HEK293 (cell line): ENCODE measurements around the gene ZNF107.

Experiments
- CTCF ChIA-PET: fragments of 350-600 bp; formaldehyde crosslinking; extraction: SDS; loops from one replicate; lab custom pipeline; 2021; ENCODE audit warnings: antibody characterized with exemption; lab: Yijun Ruan, JAX
- POLR2A ChIA-PET: fragments of 300-600 bp; formaldehyde crosslinking; extraction: SDS; loops from one replicate; lab custom pipeline; 2020; ENCODE audit warnings: antibody characterized with exemption, inconsistent platforms; lab: Yijun Ruan, JAX
- H3K27ac ChIP-seq: fragments of 200-500 bp; sonication (Bioruptor generic); 2 replicates; pipeline ENCODE4 v1.5.1; 2014; ENCODE audit warnings: low read depth, low read length, control low read depth, inconsistent platforms; ENCODE audit errors: extremely low read depth
- H3K36me3 ChIP-seq, 2 experiments: fragments of 200-500 bp in 1 of 2; sonication (Bioruptor generic) in 1 of 2; 1 replicate in 1 of 2; 2 replicates in 1 of 2; pipeline ENCODE4 v1.5.1; 2014 to 2017; ENCODE audit warnings: inconsistent platforms in 2 of 2, low read length in 2 of 2; ENCODE audit not compliant: control insufficient read depth in 2 of 2, insufficient read depth in 1 of 2
- H3K4me1 ChIP-seq: fragments of 200-500 bp; sonication (Bioruptor generic); 2 replicates; pipeline ENCODE4 v1.5.1; 2014; ENCODE audit warnings: mild to moderate bottlenecking, low read length, inconsistent platforms; ENCODE audit not compliant: control insufficient read depth, insufficient read depth
- H3K4me3 ChIP-seq: 2 replicates; pipeline ENCODE4 v1.5.1; 2011; ENCODE audit warnings: low read depth, mild to moderate bottlenecking, control low read depth, low read length, moderate library complexity
- H3K9me3 ChIP-seq: fragments of 200-500 bp; sonication (Bioruptor generic); 2 replicates; pipeline ENCODE4 v1.5.1; 2014; ENCODE audit warnings: low read depth, low read length, inconsistent platforms; ENCODE audit not compliant: control insufficient read depth, insufficient read depth
- BCL11B ChIP-seq: fragments of 450-650 bp; formaldehyde crosslinking; IDR thresholded peaks from 2 replicates; pipeline ENCODE4 v1.5.1; 2016; ENCODE audit warnings: low read depth, missing biosample characterization, missing genetic modification characterization
- GFI1B ChIP-seq: fragments of 450-650 bp; formaldehyde crosslinking; IDR thresholded peaks from 2 replicates; pipeline ENCODE4 v1.5.1; 2016; ENCODE audit warnings: missing biosample characterization, missing genetic modification characterization
- MYNN ChIP-seq: fragments of 450-650 bp; formaldehyde crosslinking; IDR thresholded peaks from 2 replicates; pipeline ENCODE4 v1.5.1; 2016; ENCODE audit warnings: missing biosample characterization, missing genetic modification characterization, borderline replicate concordance
- MZF1 ChIP-seq: fragments of 450-650 bp; formaldehyde crosslinking; IDR thresholded peaks from 2 replicates; pipeline ENCODE4 v1.5.1; 2017; ENCODE audit warnings: missing biosample characterization, missing genetic modification characterization, borderline replicate concordance
- REST ChIP-seq: fragments of 450-650 bp; formaldehyde crosslinking; IDR thresholded peaks from 2 replicates; pipeline ENCODE4 v1.5.1; 2016; ENCODE audit warnings: missing biosample characterization, missing genetic modification characterization
- SCRT2 ChIP-seq: fragments of 450-650 bp; formaldehyde crosslinking; IDR thresholded peaks from 2 replicates; pipeline ENCODE4 v1.5.1; 2016; ENCODE audit warnings: missing biosample characterization, missing genetic modification characterization
- WT1 ChIP-seq: fragments of 450-650 bp; formaldehyde crosslinking; IDR thresholded peaks from 2 replicates; pipeline ENCODE4 v1.5.1; 2016; ENCODE audit warnings: missing biosample characterization, missing genetic modification characterization
- ZNF23 ChIP-seq: fragments of 450-650 bp; formaldehyde crosslinking; IDR thresholded peaks from 2 replicates; pipeline ENCODE4 v1.5.1; 2016; ENCODE audit warnings: missing biosample characterization, missing genetic modification characterization, borderline replicate concordance
- ZNF24 ChIP-seq: fragments of 450-650 bp; formaldehyde crosslinking; IDR thresholded peaks from 2 replicates; pipeline ENCODE4 v1.5.1; 2016; ENCODE audit warnings: missing biosample characterization, missing genetic modification characterization
- ZNF248 ChIP-seq: fragments of 450-650 bp; formaldehyde crosslinking; IDR thresholded peaks from 2 replicates; pipeline ENCODE4 v1.5.1; 2017; ENCODE audit warnings: missing biosample characterization, missing genetic modification characterization
- ZNF324 ChIP-seq: fragments of 450-650 bp; formaldehyde crosslinking; IDR thresholded peaks from 2 replicates; pipeline ENCODE4 v1.5.1; 2016; ENCODE audit warnings: missing biosample characterization, missing genetic modification characterization
- ZNF350 ChIP-seq: fragments of 450-650 bp; formaldehyde crosslinking; IDR thresholded peaks from 2 replicates; pipeline ENCODE4 v1.5.0; 2017; ENCODE audit warnings: missing biosample characterization, mild to moderate bottlenecking, missing genetic modification characterization
- ZNF366 ChIP-seq: fragments of 450-650 bp; formaldehyde crosslinking; conservative IDR thresholded peaks from 2 replicates; pipeline ENCODE4 v1.5.1; 2016; ENCODE audit warnings: missing biosample characterization, missing genetic modification characterization
- ZNF529 ChIP-seq: fragments of 450-650 bp; formaldehyde crosslinking; IDR thresholded peaks from 2 replicates; pipeline ENCODE4 v1.5.1; 2017; ENCODE audit warnings: missing genetic modification characterization, missing biosample characterization; ENCODE audit not compliant: insufficient replicate concordance
- ZNF654 ChIP-seq: fragments of 450-650 bp; formaldehyde crosslinking; IDR thresholded peaks from 2 replicates; pipeline ENCODE4 v1.5.1; 2016; ENCODE audit warnings: low read depth, missing biosample characterization, missing genetic modification characterization
- ZSCAN30 ChIP-seq: fragments of 450-650 bp; IDR thresholded peaks from 2 replicates; pipeline ENCODE4 v1.5.1; 2018; ENCODE audit warnings: missing biosample characterization, mild to moderate bottlenecking, missing genetic modification characterization, moderate library complexity
- TF ChIP-seq, protein P1 (sequence below): fragments of 450-650 bp; formaldehyde crosslinking; IDR thresholded peaks from 2 replicates; pipeline ENCODE4 v1.5.1; 2016; ENCODE audit warnings: missing biosample characterization, missing genetic modification characterization
- TF ChIP-seq, protein P2 (sequence below): fragments of 450-650 bp; formaldehyde crosslinking; IDR thresholded peaks from 2 replicates; pipeline ENCODE4 v1.5.1; 2016; ENCODE audit warnings: missing biosample characterization, missing genetic modification characterization
- TF ChIP-seq, protein P3 (sequence below): fragments of 450-650 bp; formaldehyde crosslinking; IDR thresholded peaks from 2 replicates; pipeline ENCODE4 v1.5.1; 2017; ENCODE audit warnings: missing biosample characterization, mild to moderate bottlenecking, missing genetic modification characterization, moderate library complexity
- TF ChIP-seq, protein P4 (sequence below): IDR thresholded peaks from 2 replicates; pipeline ENCODE4 v1.6.1; 2011; ENCODE audit warnings: mild to moderate bottlenecking, low read depth, low read length, borderline replicate concordance

The ZNF107 gene

GRCh38 chr7:64621656-64622055 lies 44.3 kb upstream of the ZNF107 start:
- ChIA-PET CTCF (no interaction called here), POLR2A (no interaction called here)
- TF ChIP-seq ZNF654 (tag by site-specific recombination): peak; percentile 24
- no peak for TF ChIP-seq ZNF248 (tag by site-specific recombination)

DNA sequence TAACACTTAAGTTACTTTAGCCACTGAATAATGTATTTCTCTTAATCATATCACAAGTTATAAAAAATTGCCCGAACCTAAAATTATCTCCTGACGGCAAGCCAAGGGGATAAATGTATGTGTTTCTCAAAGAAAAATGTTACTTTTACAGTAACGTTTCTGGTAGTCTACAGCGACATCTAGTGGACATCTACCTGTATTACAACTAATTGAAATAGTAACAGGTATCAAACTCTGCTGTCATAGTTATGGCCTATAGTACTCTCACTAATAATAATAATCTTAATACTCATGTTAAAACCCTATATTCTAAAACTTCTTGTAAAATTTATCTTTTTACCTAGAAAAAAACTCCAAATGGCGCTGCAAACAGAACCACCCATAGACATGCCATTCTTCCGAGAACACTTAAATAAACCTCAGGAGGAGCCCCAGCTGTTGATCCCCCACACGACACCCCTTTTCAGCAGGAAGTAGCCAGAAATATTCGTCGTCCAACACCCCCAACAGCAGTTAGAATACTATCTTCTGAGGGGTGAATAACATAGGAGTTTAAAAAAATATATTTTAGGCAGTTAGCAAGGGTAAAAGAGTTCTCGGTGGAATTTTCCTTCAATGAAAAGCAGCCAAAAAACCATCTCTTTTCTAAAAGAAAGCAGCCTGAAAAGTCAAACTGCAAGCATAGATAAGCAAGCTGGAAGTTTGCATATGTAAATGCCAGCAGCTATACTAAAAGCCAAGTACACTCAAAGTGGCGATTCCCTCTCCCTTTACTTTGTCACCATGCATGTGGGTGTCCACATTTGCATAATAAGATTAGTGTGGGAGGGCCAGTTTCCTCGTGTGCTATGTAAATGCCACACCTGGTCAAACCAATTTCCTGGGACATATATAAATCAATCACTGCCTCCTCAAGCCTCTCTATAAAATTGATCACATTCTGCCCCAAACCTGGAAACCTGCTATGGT lies 40.5 kb upstream of the ZNF107 start:
- Histone ChIP-seq H3K36me3 (no peaks in the 10 kb centered on the region; a peak in 1 of 3 replicates), H3K4me3 (no peak overlapping the region), H3K9me3 (no peaks in the 10 kb centered on the region), H3K4me1 (no peaks in the 10 kb centered on the region), H3K27ac (no peak overlapping the region)
- ChIA-PET CTCF (interaction anchor here (0.6 to 1.2 kb wide), 8 partner anchors 11 to 1610 kb away, joined by 3 to 7 read pairs (median 3); no protein-coding TSS in a partner anchor), POLR2A (no interaction called here)
- peak; percentile 54 for TF ChIP-seq ZNF654 (tag by site-specific recombination)
- no peak for TF ChIP-seq ZNF350 (tag by site-specific recombination)

More at GRCh38 chr7:64621656-64622055, 44.3 kb upstream of the ZNF107 start:
- Histone ChIP-seq H3K27ac (no peak overlapping the region), H3K4me1 (no peaks in the 10 kb centered on the region), H3K4me3 (no peak overlapping the region), H3K36me3 (no peaks in the 10 kb centered on the region; a peak in 1 of 3 replicates), H3K9me3 (no peaks in the 10 kb centered on the region)

GRCh38 chr7:64626083-64626469 lies 39.9 kb upstream of the ZNF107 start:
- POLR2A ChIA-PET: no interaction called here
- Histone ChIP-seq H3K9me3 (no peaks in the 10 kb centered on the region), H3K27ac (no peak overlapping the region), H3K4me1 (no peaks in the 10 kb centered on the region), H3K36me3 (no peaks in the 10 kb centered on the region; a peak in 1 of 3 replicates), H3K4me3 (no peak overlapping the region)
- CTCF ChIA-PET: interaction anchor here (0.6 to 1.2 kb wide), 8 partner anchors 10 to 428 kb away, joined by 3 to 4 read pairs (median 3); no protein-coding TSS in a partner anchor
- no peak for TF ChIP-seq ZNF23
- TF ChIP-seq, protein P1, sequence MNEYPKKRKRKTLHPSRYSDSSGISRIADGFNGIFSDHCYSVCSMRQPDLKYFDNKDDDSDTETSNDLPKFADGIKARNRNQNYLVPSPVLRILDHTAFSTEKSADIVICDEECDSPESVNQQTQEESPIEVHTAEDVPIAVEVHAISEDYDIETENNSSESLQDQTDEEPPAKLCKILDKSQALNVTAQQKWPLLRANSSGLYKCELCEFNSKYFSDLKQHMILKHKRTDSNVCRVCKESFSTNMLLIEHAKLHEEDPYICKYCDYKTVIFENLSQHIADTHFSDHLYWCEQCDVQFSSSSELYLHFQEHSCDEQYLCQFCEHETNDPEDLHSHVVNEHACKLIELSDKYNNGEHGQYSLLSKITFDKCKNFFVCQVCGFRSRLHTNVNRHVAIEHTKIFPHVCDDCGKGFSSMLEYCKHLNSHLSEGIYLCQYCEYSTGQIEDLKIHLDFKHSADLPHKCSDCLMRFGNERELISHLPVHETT: no peak
- TF ChIP-seq ZNF529 (tag by site-specific recombination): no peak
- TF ChIP-seq, protein P2, sequence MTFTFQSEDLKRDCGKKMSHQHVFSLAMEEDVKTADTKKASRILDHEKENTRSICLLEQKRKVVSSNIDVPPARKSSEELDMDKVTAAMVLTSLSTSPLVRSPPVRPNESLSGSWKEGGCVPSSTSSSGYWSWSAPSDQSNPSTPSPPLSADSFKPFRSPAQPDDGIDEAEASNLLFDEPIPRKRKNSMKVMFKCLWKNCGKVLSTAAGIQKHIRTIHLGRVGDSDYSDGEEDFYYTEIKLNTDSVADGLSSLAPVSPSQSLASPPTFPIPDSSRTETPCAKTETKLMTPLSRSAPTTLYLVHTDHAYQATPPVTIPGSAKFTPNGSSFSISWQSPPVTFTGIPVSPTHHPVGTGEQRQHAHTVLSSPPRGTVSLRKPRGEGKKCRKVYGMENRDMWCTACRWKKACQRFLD (tag by site-specific recombination): no peak
- TF ChIP-seq MZF1: no peak
- no peak for TF ChIP-seq WT1 (tag by site-specific recombination)
- no peak for TF ChIP-seq BCL11B (tag by site-specific recombination)
- no peak for TF ChIP-seq ZNF324
- TF ChIP-seq, protein P3, sequence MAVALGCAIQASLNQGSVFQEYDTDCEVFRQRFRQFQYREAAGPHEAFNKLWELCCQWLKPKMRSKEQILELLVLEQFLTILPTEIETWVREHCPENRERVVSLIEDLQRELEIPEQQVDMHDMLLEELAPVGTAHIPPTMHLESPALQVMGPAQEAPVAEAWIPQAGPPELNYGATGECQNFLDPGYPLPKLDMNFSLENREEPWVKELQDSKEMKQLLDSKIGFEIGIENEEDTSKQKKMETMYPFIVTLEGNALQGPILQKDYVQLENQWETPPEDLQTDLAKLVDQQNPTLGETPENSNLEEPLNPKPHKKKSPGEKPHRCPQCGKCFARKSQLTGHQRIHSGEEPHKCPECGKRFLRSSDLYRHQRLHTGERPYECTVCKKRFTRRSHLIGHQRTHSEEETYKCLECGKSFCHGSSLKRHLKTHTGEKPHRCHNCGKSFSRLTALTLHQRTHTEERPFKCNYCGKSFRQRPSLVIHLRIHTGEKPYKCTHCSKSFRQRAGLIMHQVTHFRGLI (tag by site-specific recombination): no peak
- no peak for TF ChIP-seq ZNF24
- no peak for TF ChIP-seq ZNF366 (tag by site-specific recombination)
- TF ChIP-seq MYNN (tag by site-specific recombination): no peak
- no peak for TF ChIP-seq SCRT2 (tag by site-specific recombination)
- TF ChIP-seq ZSCAN30 (tag by site-specific recombination): no peak
- TF ChIP-seq, protein P4, sequence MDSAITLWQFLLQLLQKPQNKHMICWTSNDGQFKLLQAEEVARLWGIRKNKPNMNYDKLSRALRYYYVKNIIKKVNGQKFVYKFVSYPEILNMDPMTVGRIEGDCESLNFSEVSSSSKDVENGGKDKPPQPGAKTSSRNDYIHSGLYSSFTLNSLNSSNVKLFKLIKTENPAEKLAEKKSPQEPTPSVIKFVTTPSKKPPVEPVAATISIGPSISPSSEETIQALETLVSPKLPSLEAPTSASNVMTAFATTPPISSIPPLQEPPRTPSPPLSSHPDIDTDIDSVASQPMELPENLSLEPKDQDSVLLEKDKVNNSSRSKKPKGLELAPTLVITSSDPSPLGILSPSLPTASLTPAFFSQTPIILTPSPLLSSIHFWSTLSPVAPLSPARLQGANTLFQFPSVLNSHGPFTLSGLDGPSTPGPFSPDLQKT: no peak
- TF ChIP-seq GFI1B (tag by site-specific recombination): no peak
- TF ChIP-seq REST (tag by site-specific recombination): no peak
